Pancreas (tissue), 10 donors: ENCODE results near the gene PHIP. TPM values are rescaled to one million over a fixed set of nuclear protein-coding genes. Genes with fewer than 3 reads are reported as not detected.

Experiments
- ATAC-seq, 4 donors: fragments of 200-7000 bp; cut with Tn5 transposase; one replicate each; pipeline versions ENCODE4 v1.8.0 to v1.9.1; 2020; ENCODE audit warnings: mild to moderate bottlenecking in 4 of 4, moderate library complexity in 4 of 4
- DNase-seq, 6 donors: peaks; one replicate each; pipeline ENCODE4 v3.0.0-alpha.2; 2020
- FAIRE-seq: peaks from 2 replicates; lab custom pipeline; 2012; peaks lifted over from hg19 to GRCh38; lab: Jason Lieb, UNC
- H3K27ac ChIP-seq, 4 donors: fragments of 200-600 bp; sonication (generic); 1 replicate in 3 of 4; 2 replicates in 1 of 4; pipeline versions ENCODE4 v1.5.0 to v1.8.0; 2020
- H3K27me3 ChIP-seq, 4 donors: fragments of 200-600 bp; one replicate each; pipeline ENCODE4 v1.8.0; 2021
- H3K36me3 ChIP-seq, 3 donors: fragments of 200-600 bp; sonication (generic) in 1 of 3; one replicate each; pipeline versions ENCODE4 v1.5.0 to v1.8.0; 2020 to 2021
- H3K4me1 ChIP-seq, 3 donors: fragments of 200-600 bp; one replicate each; pipeline ENCODE4 v1.8.0; 2021
- H3K4me3 ChIP-seq, 4 donors: fragments of 200-600 bp; sonication (generic) in 2 of 4; one replicate each; pipeline versions ENCODE4 v1.5.0 to v1.8.0; 2020 to 2021
- H3K9me3 ChIP-seq, 4 donors: fragments of 200-600 bp; one replicate each; pipeline ENCODE4 v1.8.0; 2021
- CTCF ChIP-seq, 4 donors: fragments of 200-600 bp; sonication (generic) in 3 of 4; IDR thresholded peaks; one replicate each; pipeline versions ENCODE4 v1.5.0 to v1.8.0; 2021; ENCODE audit warnings: antibody characterized with exemption in 4 of 4
- WGBS, 2 donors: extraction: QIAGEN DNeasy Blood & Tissue Kit; methylation state at CpG; one replicate each; pipeline ENCODE4 v1.1.7; 2013; 5-methylcytosine and 5-hydroxymethylcytosine counted together
- intact Hi-C, 3 donors: fragments of 100-400 bp; cut with DNase I; formaldehyde crosslinking; loops; one replicate each; pipeline versions ENCODE4 v1.11.1 to v1.14.2; 2022
- polyA plus RNA-seq, 2 donors: library from polyadenylated mRNA; stranded (reverse); fragments of 200-250 nt; gene quantifications; one replicate each; pipeline ENCODE4 v1.2.3, GENCODE V29; 2013
- total RNA-seq, 6 donors: library from RNA; stranded (reverse); fragmentation: NEBNext Ultra II Directional in 4 of 6; extraction: Animal tissue kit (Norgen Biotek cat#: 25700) in 4 of 6; gene quantifications; one replicate each; pipeline versions ENCODE4 v1.2.1 to v1.2.4, GENCODE V29; 2021 to 2023
- donor health status: healthy with polysubstance abuse.
- donor health status: DM: no; HTN: no; CAD: no; lungs with moderate emphysema.
- donor health status: DM: no; HTN: no; CAD: no.
- donor health status: control.
- donor health status: control.
- donor health status: Bipolar disorder and iron deficiency.
- donor health status: DM: yes; HTN: yes; CAD: no.
- donor health status: DM: no; HTN: no; CAD: no.
- donor health status: DM: no; HTN: no; CAD: no.
- donor health status: DM: yes; HTN: yes; CAD: no.

Gene PHIP
- total and polyA plus RNA-seq, 8 donors, result 8.3 to 17.9 (median 11.0) TPM

- no peak for TF ChIP-seq CTCF (IDR thresholded peaks at IDR 0.05)
- intact Hi-C loops, result no loop called here
These were observed 11.7 kb upstream of the PHIP start for GRCh38 chr6:79089552-79090404.

DNA sequence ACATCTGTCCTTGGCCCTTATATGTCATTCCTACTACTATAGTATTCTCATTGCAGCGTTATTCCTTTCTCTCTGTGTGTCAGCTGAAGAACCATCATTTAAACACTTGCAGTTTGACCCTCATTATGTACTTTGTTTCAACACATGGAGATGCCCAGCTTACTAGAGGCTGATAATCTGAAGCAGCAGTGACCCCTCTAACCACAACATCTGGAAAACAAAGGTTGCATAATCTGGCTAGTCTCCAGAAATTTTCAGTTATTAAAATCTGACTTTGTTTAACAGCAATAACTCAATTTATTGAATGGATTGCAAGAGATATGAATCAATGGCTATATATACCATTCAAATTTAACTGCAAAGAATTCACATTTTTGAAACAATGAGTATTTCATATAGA, 6.6 kb upstream of the PHIP start:
- TF ChIP-seq CTCF (IDR thresholded peaks at IDR 0.05), result no peak
- Histone ChIP-seq H3K4me3 (no peak overlapping the region), H3K36me3 (no peaks in the 10 kb centered on the region), H3K27me3 (no peaks in the 10 kb centered on the region), H3K27ac (no peak overlapping the region), H3K4me1 (peaks cover 0 to 3% (median 1%) of the 10 kb centered on the region in 3 donors), H3K9me3 (no peaks in the 10 kb centered on the region)
- no peak for DNase-seq
- intact Hi-C loops, result no loop called here
- FAIRE-seq, result no peak
- ATAC-seq, result no peak
- 79 to 92% methylated on average over 1 of the region's 1 CpG for WGBS, 2 donors

More at GRCh38 chr6:79089552-79090404, 11.7 kb upstream of the PHIP start:
- Histone ChIP-seq H3K9me3 (no peaks in the 10 kb centered on the region), H3K4me3 (no peak overlapping the region), H3K27me3 (no peaks in the 10 kb centered on the region), H3K36me3 (no peaks in the 10 kb centered on the region), H3K27ac (no peak overlapping the region), H3K4me1 (no peaks in the 10 kb centered on the region)
- 76 to 77% methylated on average over 2 of the region's 2 CpGs for WGBS, 2 donors
- DNase-seq, result no peak
- no peak for FAIRE-seq
- no peak for ATAC-seq

- intact Hi-C loops, result no loop called here
- DNase-seq (no peak), ATAC-seq (no peak), FAIRE-seq (no peak)
- no peak for TF ChIP-seq CTCF (IDR thresholded peaks at IDR 0.05)
- H3K4me3 ChIP-seq, result no peak overlapping the region
- peaks cover 0 to 7% (median 6%) of the 10 kb centered on the region in 3 donors for H3K4me1 ChIP-seq
- 86 to 87% methylated on average over 1 of the region's 1 CpG for WGBS, 2 donors
- H3K9me3 ChIP-seq, result no peaks in the 10 kb centered on the region
- H3K27me3 ChIP-seq, result no peaks in the 10 kb centered on the region
- no peak overlapping the region for H3K27ac ChIP-seq
- no peaks in the 10 kb centered on the region for H3K36me3 ChIP-seq
These were observed 4.2 kb upstream of the PHIP start for GRCh38 chr6:79082304-79082703.

GRCh38 chr6:79081663-79082062, 3.6 kb upstream of the PHIP start:
- Histone ChIP-seq H3K27me3 (no peaks in the 10 kb centered on the region), H3K27ac (no peak overlapping the region), H3K9me3 (no peaks in the 10 kb centered on the region), H3K4me1 (peaks cover 0 to 7% (median 6%) of the 10 kb centered on the region in 3 donors), H3K4me3 (no peak overlapping the region), H3K36me3 (no peaks in the 10 kb centered on the region)
- no peak for ATAC-seq
- TF ChIP-seq CTCF (IDR thresholded peaks at IDR 0.05), result no peak
- no peak for FAIRE-seq
- intact Hi-C loops, result no loop called here
- DNase-seq, result no peak

- no peaks in the 10 kb centered on the region for H3K27me3 ChIP-seq
- no peaks in the 10 kb centered on the region for H3K9me3 ChIP-seq
- DNase-seq (no peak), FAIRE-seq (peak; percentile 23), ATAC-seq (no peak)
- intact Hi-C loops, result no loop called here
- 17 to 27% methylated on average over 2 of the region's 2 CpGs for whole genome bisulfite sequencing, 2 donors
- no peak overlapping the region for H3K27ac ChIP-seq
- no peaks in the 10 kb centered on the region for H3K36me3 ChIP-seq
- peaks cover 3 to 21% (median 20%) of the 10 kb centered on the region in 3 donors for H3K4me1 ChIP-seq
- TF ChIP-seq CTCF (IDR thresholded peaks at IDR 0.05), result no peak
- peak overlapping the region in 3 of 4 donors; percentile 80 to 92 (median 81) for H3K4me3 ChIP-seq
These were observed 1.5 kb upstream of the PHIP start for GRCh38 chr6:79079561-79080041.
